Endothelial cell of umbilical vein (primary cell): ENCODE measurements around the gene PPFIBP2. TPM values are rescaled to one million over a fixed set of nuclear protein-coding genes. Genes with fewer than 3 reads are reported as not detected.

Experiments used
- BruUV-seq: library from RNA; stranded (reverse); fragments of 400-500 nt; replicated peaks from 2 replicates; lab custom pipeline; 2021; lab: Mats Ljungman, UMichigan
- CTCF ChIA-PET: fragments of 300-600, 350-600 bp; sonication (Branson Sonifier 250); formaldehyde crosslinking; loops from one replicate; lab custom pipeline; 2021; ENCODE audit warnings: antibody characterized with exemption, inconsistent platforms; lab: Charles Lee
- POLR2A ChIA-PET: fragments of 300-600, 350-600 bp; sonication (Branson Sonifier 250); formaldehyde crosslinking; loops from one replicate; lab custom pipeline; 2021; ENCODE audit warnings: antibody characterized with exemption, inconsistent platforms; lab: Charles Lee
- DNase-seq: peaks from one replicate; pipeline ENCODE4 v3.0.0-alpha.2; 2011; ENCODE audit warnings: low read depth, low spot score
- FAIRE-seq: peaks from 2 replicates; lab custom pipeline; 2011; peaks lifted over from hg19 to GRCh38; lab: Jason Lieb, UNC
- H2AFZ ChIP-seq: 2 replicates; pipeline ENCODE4 v1.6.0; 2012; ENCODE audit warnings: low read depth, low read length, control low read depth, inconsistent platforms
- H3K27ac ChIP-seq: 2 replicates; pipeline ENCODE4 v1.5.1; 2011; ENCODE audit warnings: low read depth, mild to moderate bottlenecking, control low read depth, low read length, moderate library complexity; ENCODE audit not compliant: insufficient read depth
- H3K27me3 ChIP-seq, 2 experiments: 2 replicates each; pipeline versions ENCODE4 v1.6.0 to v1.6.1; 2011; ENCODE audit warnings: low read length in 2 of 2, mixed read lengths in 1 of 2; ENCODE audit not compliant: control insufficient read depth in 2 of 2, insufficient read depth in 2 of 2
- H3K36me3 ChIP-seq, 2 experiments: 2 replicates in 1 of 2; 3 replicates in 1 of 2; pipeline ENCODE4 v1.5.1; 2011; ENCODE audit warnings: low read length in 2 of 2, mild to moderate bottlenecking in 1 of 2, moderate library complexity in 1 of 2; ENCODE audit not compliant: control insufficient read depth in 2 of 2, insufficient read depth in 2 of 2; ENCODE audit errors: extremely low read depth in 1 of 2
- H3K4me1 ChIP-seq: 3 replicates; pipeline ENCODE4 v1.5.1; 2011; ENCODE audit warnings: mild to moderate bottlenecking, low read length; ENCODE audit not compliant: control insufficient read depth, insufficient read depth; ENCODE audit errors: extremely low read depth
- H3K4me2 ChIP-seq: 2 replicates; pipeline ENCODE4 v1.6.1; 2011; ENCODE audit warnings: low read length, control low read depth, mixed read lengths; ENCODE audit not compliant: insufficient read depth
- H3K4me3 ChIP-seq, 3 experiments: fragments of 200-600 bp in 1 of 3; sonication (generic), shearing (Covaris generic) in 1 of 3; replicated peaks in 1 of 3; 2 replicates each; pipeline ENCODE4 v1.5.1; 2011 to 2016; ENCODE audit warnings: control low read depth in 3 of 3, low read length in 3 of 3, mild to moderate bottlenecking in 2 of 3, inconsistent platforms in 1 of 3, low read depth in 1 of 3, moderate library complexity in 1 of 3; ENCODE audit not compliant: insufficient read depth in 1 of 3
- H3K79me2 ChIP-seq: 2 replicates; pipeline ENCODE4 v1.6.0; 2012; ENCODE audit warnings: low read length, inconsistent platforms; ENCODE audit not compliant: control insufficient read depth, insufficient read depth
- H3K9ac ChIP-seq: replicated peaks from 2 replicates; pipeline ENCODE3; 2011; ENCODE audit warnings: low read length, control low read depth; ENCODE audit not compliant: insufficient read depth; ENCODE audit errors: extremely low read depth
- H3K9me1 ChIP-seq: replicated peaks from 3 replicates; pipeline ENCODE4 v1.6.0; 2011; ENCODE audit warnings: mild to moderate bottlenecking, low read length; ENCODE audit not compliant: control insufficient read depth, insufficient read depth; ENCODE audit errors: extremely low read depth
- H3K9me3 ChIP-seq: replicated peaks from 2 replicates; pipeline ENCODE4 v1.5.1; 2012; ENCODE audit warnings: low read length, inconsistent platforms; ENCODE audit not compliant: control insufficient read depth, insufficient read depth
- H4K20me1 ChIP-seq: replicated peaks from 2 replicates; pipeline ENCODE3; 2011; ENCODE audit warnings: mild to moderate bottlenecking, low read length; ENCODE audit not compliant: control insufficient read depth, insufficient read depth; ENCODE audit errors: extremely low read depth
- EZH2 ChIP-seq: IDR thresholded peaks from 2 replicates; pipeline ENCODE4 v1.6.1; 2012; ENCODE audit warnings: borderline replicate concordance, low read depth, mild to moderate bottlenecking, moderate library complexity, low read length, inconsistent platforms; ENCODE audit not compliant: severe bottlenecking
- FOS ChIP-seq: IDR thresholded peaks from 2 replicates; pipeline ENCODE4 v1.6.1; 2011; ENCODE audit warnings: mild to moderate bottlenecking, low read length, moderate library complexity, borderline replicate concordance; ENCODE audit not compliant: insufficient read depth
- GATA2 ChIP-seq: IDR thresholded peaks from 2 replicates; pipeline ENCODE4 v1.7.0; 2011; ENCODE audit warnings: low read depth, mild to moderate bottlenecking, moderate library complexity, mixed read lengths, low read length; ENCODE audit not compliant: insufficient read length, insufficient read depth
- MYC ChIP-seq: IDR thresholded peaks from one replicate; pipeline ENCODE4 v1.6.1; 2011; ENCODE audit warnings: mild to moderate bottlenecking, low read depth, low read length
- POLR2A ChIP-seq: IDR thresholded peaks from 2 replicates; pipeline ENCODE4 v1.6.1; 2012; ENCODE audit warnings: low read depth, mild to moderate bottlenecking, control low read depth, low read length
- POLR2AphosphoS5 ChIP-seq: IDR thresholded peaks from 2 replicates; pipeline ENCODE4 v1.6.1; 2012; ENCODE audit warnings: low read depth, mild to moderate bottlenecking, control low read depth, low read length, moderate library complexity; ENCODE audit not compliant: insufficient read depth
- dilution Hi-C: fragments of 300-500 bp; cut with MboI; formaldehyde crosslinking; loops from one replicate; pipeline ENCODE4 v1.15.0; 2019; ENCODE audit warnings: low sequenced_read_pairs; ENCODE audit not compliant: extremely low pct_ligation_motif_present
- intact Hi-C: fragments of 100-400 bp; cut with micrococcal nuclease; formaldehyde crosslinking; loops from one replicate; pipeline ENCODE4 v1.10.0; 2022
- polyA plus RNA-seq, 4 experiments: library from polyadenylated mRNA; depleted of rRNA in 3 of 4; stranded (reverse) in 3 of 4; unstranded in 1 of 4; fragments of >200 nt; gene quantifications; 2 replicates each; pipeline versions ENCODE4 v1.2.1 to v1.2.3, GENCODE V29; 2011 to 2012; ENCODE audit warnings: missing spikeins in 1 of 4
- total RNA-seq: library from RNA; stranded (reverse); gene quantifications from 2 replicates; pipeline ENCODE4 v1.2.3, GENCODE V29; 2021

Gene PPFIBP2
- total and polyA plus RNA-seq, 2 donors (not counting 3 experiments of a cell fraction or from before 2014, with no cell fraction given) = 1.3 to 4.0 TPM

GRCh38 chr11:7667460-7667859, 153.7 kb downstream of the PPFIBP2 start:
- H3K4me1 ChIP-seq = no peaks in the 10 kb centered on the region
- H3K4me2 ChIP-seq = no peak overlapping the region
- DNase-seq (no peak), FAIRE-seq (no peak)
- H2AFZ ChIP-seq = no peak overlapping the region
- dilution Hi-C loops (no loop called here), intact Hi-C loops (no loop called here)
- H3K27ac ChIP-seq = no peak overlapping the region
- no peaks in the 10 kb centered on the region for H4K20me1 ChIP-seq
- no peaks in the 10 kb centered on the region for H3K36me3 ChIP-seq
- POLR2A ChIA-PET = no interaction called here
- H3K9me3 ChIP-seq = no peaks in the 10 kb centered on the region
- no peak for TF ChIP-seq EZH2
- no peak for TF ChIP-seq MYC
- TF ChIP-seq FOS = no peak
- no peak for TF ChIP-seq POLR2AphosphoS5
- no peak for TF ChIP-seq POLR2A
- no peak for TF ChIP-seq GATA2
- H3K27me3 ChIP-seq = no peaks in the 10 kb centered on the region
- CTCF ChIA-PET = interaction anchor here (0.9 to 9.7 kb wide), 10 partner anchors 8 to 570 kb away, joined by 3 to 225 read pairs (median 6); no protein-coding TSS in a partner anchor
- BruUV-seq = no TSS peak
- H3K9ac ChIP-seq = no peak overlapping the region
- no peaks in the 10 kb centered on the region for H3K9me1 ChIP-seq
- H3K4me3 ChIP-seq = no peak overlapping the region
- H3K79me2 ChIP-seq = no peaks in the 10 kb centered on the region

GRCh38 chr11:7668464-7668863, 154.7 kb downstream of the PPFIBP2 start:
- H2AFZ ChIP-seq = no peak overlapping the region
- BruUV-seq = no TSS peak
- no peak overlapping the region for H3K27ac ChIP-seq
- ChIA-PET CTCF (interaction anchor here (1.0 to 9.7 kb wide), 2 partner anchors 26 to 94 kb away, joined by 3 to 225 read pairs; no protein-coding TSS in a partner anchor), POLR2A (no interaction called here)
- H3K79me2 ChIP-seq = no peaks in the 10 kb centered on the region
- no peaks in the 10 kb centered on the region for H3K9me3 ChIP-seq
- no peaks in the 10 kb centered on the region for H4K20me1 ChIP-seq
- H3K9me1 ChIP-seq = no peaks in the 10 kb centered on the region
- intact Hi-C loops = no loop called here
- FAIRE-seq (no peak), DNase-seq (no peak)
- no peak overlapping the region for H3K9ac ChIP-seq
- H3K4me1 ChIP-seq = peaks cover 4% of the 10 kb centered on the region
- dilution Hi-C loops = no loop called here
- no peak overlapping the region for H3K4me2 ChIP-seq
- H3K4me3 ChIP-seq = no peak overlapping the region
- H3K36me3 ChIP-seq = no peaks in the 10 kb centered on the region
- no peaks in the 10 kb centered on the region for H3K27me3 ChIP-seq
- no peak for TF ChIP-seq EZH2
- no peak for TF ChIP-seq POLR2A
